Measurements from ENCODE around the gene RBM15B. TPM values are rescaled to one million over a fixed set of nuclear protein-coding genes. Genes with fewer than 3 reads are reported as not detected.

Gene RBM15B
- total and polyA plus RNA-seq, 9 of the 15 experiments (the other 6 are each of a cell fraction or from before 2014, with no cell fraction given) = 1.8 to 21.0 (median 10.5) TPM

DNA sequence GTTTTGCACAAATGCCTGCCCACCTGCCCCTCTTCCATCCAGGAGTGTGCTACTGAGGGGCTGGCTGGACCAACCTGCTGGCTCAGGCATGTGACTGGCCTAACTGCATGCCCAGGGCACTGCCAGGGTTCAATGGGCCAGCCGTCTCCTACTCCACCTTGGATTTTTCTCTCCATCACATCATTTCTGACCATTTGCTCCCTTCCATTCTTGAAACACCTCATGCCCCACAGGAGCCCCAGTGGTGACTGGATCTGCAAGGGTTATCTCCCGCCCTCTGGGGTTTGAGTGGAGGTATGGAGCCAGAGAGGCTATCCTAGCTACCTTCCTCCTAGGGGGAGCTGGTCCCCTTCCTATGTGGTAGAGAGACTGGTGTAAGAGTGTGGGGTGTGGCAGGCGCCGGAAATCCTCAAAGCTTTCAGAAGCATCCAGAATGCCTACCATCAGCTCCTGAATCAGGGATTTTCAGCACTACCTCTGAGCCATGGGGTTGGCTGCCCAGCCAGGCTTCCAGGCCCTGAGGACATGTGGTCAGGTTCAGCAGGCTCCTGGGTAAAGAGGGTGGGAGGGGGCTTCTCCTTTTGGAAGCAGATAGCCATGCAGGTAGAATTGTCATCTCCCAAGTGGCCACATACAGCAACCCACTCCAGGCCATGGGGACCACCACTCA is 8.9 kb upstream of the RBM15B start:
- intact Hi-C loops (cut with micrococcal nuclease) (loop anchor here (10.0 kb wide), 1 partner anchor 767 kb away; the partner anchor contains the start of genes CISH and MAPKAPK3), in situ Hi-C loops (cut with MboI) (no loop called here)
- Histone ChIP-seq H3K4me2 (ENCODE audit: insufficient read depth, low read length) (no peak overlapping the region), H3K4me3 (no peak overlapping the region), H3K4me1 (replicated peaks in 1 of 2; ENCODE audit: control insufficient read depth in 2 of 2, insufficient read depth in 2 of 2, low read length in 2 of 2) (peaks cover 8 to 11% of the 10 kb centered on the region in 2 experiments), H4K20me1 (replicated peaks; ENCODE audit: control insufficient read depth, insufficient read depth, low read length) (no peaks in the 10 kb centered on the region), H3K27ac (ENCODE audit: extremely low read depth, low read depth, low read length) (no peak overlapping the region), H3K79me2 (ENCODE audit: control insufficient read depth, insufficient read depth, low read length) (peaks cover 30% of the 10 kb centered on the region), H2AFZ (ENCODE audit: low read depth, low read length) (no peak overlapping the region), H3K9me3 (replicated peaks; ENCODE audit: control insufficient read depth, insufficient read depth, low read depth, low read length) (no peaks in the 10 kb centered on the region), H3K36me3 (ENCODE audit: control insufficient read depth, insufficient read depth, low read length) (peaks cover 10% of the 10 kb centered on the region), H3K9me1 (ENCODE audit: control insufficient read depth, insufficient read depth, low read length) (peaks cover 5% of the 10 kb centered on the region), H3K9ac (ENCODE audit: insufficient read depth in 1 of 2, low read depth in 2 of 2, low read length in 2 of 2) (no peak overlapping the region), H3K27me3 (ENCODE audit: control insufficient read depth in 2 of 2, insufficient read depth in 2 of 2, low read length in 2 of 2) (peaks cover 0 to 14% of the 10 kb centered on the region in 2 experiments; a peak in 2 of 5 replicates)
- no TSS peak for BruUV-seq (replicated peaks)
- WGBS (ENCODE audit: insufficient coverage, low coverage, missing lambda C conversion rate) = 82% methylated on average over 4 of the region's 4 CpGs
- TF ChIP-seq, protein P1, sequence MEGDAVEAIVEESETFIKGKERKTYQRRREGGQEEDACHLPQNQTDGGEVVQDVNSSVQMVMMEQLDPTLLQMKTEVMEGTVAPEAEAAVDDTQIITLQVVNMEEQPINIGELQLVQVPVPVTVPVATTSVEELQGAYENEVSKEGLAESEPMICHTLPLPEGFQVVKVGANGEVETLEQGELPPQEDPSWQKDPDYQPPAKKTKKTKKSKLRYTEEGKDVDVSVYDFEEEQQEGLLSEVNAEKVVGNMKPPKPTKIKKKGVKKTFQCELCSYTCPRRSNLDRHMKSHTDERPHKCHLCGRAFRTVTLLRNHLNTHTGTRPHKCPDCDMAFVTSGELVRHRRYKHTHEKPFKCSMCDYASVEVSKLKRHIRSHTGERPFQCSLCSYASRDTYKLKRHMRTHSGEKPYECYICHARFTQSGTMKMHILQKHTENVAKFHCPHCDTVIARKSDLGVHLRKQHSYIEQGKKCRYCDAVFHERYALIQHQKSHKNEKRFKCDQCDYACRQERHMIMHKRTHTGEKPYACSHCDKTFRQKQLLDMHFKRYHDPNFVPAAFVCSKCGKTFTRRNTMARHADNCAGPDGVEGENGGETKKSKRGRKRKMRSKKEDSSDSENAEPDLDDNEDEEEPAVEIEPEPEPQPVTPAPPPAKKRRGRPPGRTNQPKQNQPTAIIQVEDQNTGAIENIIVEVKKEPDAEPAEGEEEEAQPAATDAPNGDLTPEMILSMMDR (IDR thresholded peaks at IDR 0.05 in 2 of 3, conservative IDR thresholded peaks at IDR 0.05 in 1 of 3; ENCODE audit: insufficient read depth in 2 of 3, low read depth in 1 of 3, low read length in 3 of 3) = peak in 1 of 3 experiments; percentile 10; a peak in 1 of 6 replicates
- TF ChIP-seq E2F6 (IDR thresholded peaks at IDR 0.05; ENCODE audit: borderline replicate concordance in 1 of 2, extremely low read depth in 1 of 2, insufficient read depth in 1 of 2, insufficient read length in 1 of 2, low read depth in 1 of 2, low read length in 1 of 2, poor library complexity in 1 of 2, severe bottlenecking in 1 of 2) (peak in 1 of 2 experiments; percentile 34), XRCC5 (IDR thresholded peaks at IDR 0.05; ENCODE audit: low read depth, low read length) (no peak)
- ATAC-seq (no peak), DNase-seq (ENCODE audit: extremely low read depth in 1 of 4, low spot score in 3 of 4) (no peak), FAIRE-seq (no peak)
- POLR2A ChIA-PET = interaction anchor here (0.6 kb wide), 1 partner anchor 919 kb away, joined by 3 read pairs; no protein-coding TSS in a partner anchor
- CTCF ChIA-PET (ENCODE audit: low intra/inter-chr PET ratio) = no interaction called here

Measured in K562 (cell line).